ENCODE measurements around the gene HBA2.
"Not testable (repeated sequence)": the region's sequence is repeated elsewhere in the genome, so short reads cannot be mapped to it uniquely, and the experiment has no call there.

HBA2 gene

GRCh38 chr16:175011-175949, 2.6 kb downstream of the HBA2 start:
- DNase-seq (ENCODE audit: low spot score): peak; percentile 89

GRCh38 chr16:176006-176405, 3.3 kb downstream of the HBA2 start:
- DNase-seq (ENCODE audit: low spot score): not testable (repeated sequence)

DNA sequence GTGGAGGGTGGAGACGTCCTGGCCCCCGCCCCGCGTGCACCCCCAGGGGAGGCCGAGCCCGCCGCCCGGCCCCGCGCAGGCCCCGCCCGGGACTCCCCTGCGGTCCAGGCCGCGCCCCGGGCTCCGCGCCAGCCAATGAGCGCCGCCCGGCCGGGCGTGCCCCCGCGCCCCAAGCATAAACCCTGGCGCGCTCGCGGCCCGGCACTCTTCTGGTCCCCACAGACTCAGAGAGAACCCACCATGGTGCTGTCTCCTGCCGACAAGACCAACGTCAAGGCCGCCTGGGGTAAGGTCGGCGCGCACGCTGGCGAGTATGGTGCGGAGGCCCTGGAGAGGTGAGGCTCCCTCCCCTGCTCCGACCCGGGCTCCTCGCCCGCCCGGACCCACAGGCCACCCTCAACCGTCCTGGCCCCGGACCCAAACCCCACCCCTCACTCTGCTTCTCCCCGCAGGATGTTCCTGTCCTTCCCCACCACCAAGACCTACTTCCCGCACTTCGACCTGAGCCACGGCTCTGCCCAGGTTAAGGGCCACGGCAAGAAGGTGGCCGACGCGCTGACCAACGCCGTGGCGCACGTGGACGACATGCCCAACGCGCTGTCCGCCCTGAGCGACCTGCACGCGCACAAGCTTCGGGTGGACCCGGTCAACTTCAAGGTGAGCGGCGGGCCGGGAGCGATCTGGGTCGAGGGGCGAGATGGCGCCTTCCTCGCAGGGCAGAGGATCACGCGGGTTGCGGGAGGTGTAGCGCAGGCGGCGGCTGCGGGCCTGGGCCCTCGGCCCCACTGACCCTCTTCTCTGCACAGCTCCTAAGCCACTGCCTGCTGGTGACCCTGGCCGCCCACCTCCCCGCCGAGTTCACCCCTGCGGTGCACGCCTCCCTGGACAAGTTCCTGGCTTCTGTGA, 4.1 kb downstream of the HBA2 start, which contains the start of gene HBA1:
HBA1 (plus strand) TSS at position 204 of the 906 bp plus-strand sequence; CDS start at position 241, 37 bp downstream.
- DNase-seq (ENCODE audit: low spot score): not testable (repeated sequence)

GRCh38 chr16:177394-177822, 4.7 kb downstream of the HBA2 start:
- peak; percentile 70 for DNase-seq (ENCODE audit: low spot score)

DNA sequence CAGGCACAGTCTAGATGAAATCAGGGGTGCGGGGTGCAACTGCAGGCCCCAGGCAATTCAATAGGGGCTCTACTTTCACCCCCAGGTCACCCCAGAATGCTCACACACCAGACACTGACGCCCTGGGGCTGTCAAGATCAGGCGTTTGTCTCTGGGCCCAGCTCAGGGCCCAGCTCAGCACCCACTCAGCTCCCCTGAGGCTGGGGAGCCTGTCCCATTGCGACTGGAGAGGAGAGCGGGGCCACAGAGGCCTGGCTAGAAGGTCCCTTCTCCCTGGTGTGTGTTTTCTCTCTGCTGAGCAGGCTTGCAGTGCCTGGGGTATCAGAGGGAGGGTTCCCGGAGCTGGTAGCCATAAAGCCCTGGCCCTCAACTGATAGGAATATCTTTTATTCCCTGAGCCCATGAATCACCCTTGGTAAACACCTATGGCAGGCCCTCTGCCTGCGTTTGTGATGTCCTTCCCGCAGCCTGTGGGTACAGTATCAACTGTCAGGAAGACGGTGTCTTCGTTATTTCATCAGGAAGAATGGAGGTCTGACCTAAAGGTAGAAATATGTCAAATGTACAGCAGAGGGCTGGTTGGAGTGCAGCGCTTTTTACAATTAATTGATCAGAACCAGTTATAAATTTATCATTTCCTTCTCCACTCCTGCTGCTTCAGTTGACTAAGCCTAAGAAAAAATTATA, 5.4 kb downstream of the HBA2 start:
- DNase-seq (ENCODE audit: low spot score): peak; percentile 87

DNA sequence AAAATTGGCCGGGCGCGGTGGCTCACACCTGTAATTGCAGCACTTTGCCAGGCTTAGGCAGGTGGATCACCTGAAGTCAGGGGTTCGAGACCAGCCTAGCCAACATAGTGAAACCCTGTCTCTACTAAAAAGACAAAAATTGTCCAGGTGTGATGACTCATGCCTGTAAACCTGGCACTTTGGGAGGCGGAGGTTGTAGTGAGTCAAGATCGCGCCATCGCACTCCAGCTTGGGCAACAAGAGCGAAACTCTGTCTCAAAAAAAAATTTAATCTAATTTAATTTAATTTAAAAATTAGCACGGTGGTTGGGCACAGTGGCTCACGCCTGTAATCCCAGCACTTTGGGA, 6.0 kb downstream of the HBA2 start:
- peak; percentile 86 for DNase-seq (ENCODE audit: low spot score)

DNA sequence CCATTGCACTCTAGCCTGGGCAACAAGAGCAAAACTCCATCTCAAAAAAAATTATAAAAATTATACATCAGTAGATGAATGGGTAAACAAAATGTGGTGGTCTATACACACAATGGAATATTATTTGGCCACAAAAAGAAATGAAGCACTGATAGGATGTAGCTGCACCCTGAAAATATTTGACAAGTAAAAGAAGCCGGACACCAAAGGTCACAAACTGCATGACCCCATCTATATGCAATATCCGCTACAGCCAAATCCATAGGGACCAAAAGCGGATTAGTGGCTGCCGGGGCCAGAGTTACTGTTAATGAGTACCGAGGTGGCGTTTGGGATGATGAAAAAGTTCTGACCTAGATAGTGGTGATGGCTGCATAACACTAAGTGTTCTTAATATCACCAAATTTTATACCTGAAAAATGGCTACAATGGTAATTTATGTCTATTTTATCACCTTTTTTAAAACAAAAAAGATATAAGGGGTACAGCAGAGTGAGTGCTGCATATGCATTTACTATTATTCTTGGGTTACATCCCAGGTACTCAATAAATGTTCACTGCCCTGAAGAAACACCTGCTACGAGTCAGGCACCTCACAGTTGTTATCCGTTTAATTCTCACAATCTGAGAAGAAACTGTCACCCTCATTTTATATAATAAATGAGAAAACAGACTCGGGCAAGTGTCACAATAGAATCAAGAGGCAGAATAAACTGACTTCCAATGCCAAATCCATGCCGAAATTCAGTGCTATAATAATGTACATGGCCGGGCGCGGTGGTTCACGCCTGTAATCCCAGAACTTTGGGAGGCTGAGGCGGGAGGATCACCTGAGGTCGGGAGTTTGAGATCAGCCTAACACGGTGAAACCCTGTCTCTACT, 6.8 kb downstream of the HBA2 start:
- peak; percentile 89 for DNase-seq (ENCODE audit: low spot score)

DNA sequence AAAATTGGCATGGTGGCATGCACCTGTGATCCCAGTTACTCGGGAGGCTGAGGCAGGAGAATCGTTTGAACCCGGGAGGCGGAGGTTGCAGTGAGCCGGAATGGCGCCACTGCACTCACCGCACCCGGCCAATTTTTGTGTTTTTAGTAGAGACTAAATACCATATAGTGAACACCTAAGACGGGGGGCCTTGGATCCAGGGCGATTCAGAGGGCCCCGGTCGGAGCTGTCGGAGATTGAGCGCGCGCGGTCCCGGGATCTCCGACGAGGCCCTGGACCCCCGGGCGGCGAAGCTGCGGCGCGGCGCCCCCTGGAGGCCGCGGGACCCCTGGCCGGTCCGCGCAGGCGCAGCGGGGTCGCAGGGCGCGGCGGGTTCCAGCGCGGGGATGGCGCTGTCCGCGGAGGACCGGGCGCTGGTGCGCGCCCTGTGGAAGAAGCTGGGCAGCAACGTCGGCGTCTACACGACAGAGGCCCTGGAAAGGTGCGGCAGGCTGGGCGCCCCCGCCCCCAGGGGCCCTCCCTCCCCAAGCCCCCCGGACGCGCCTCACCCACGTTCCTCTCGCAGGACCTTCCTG, 7.5 kb downstream of the HBA2 start, which contains the start of gene HBQ1:
HBQ1 (plus strand) TSS at position 359 of the 575 bp plus-strand sequence; CDS start at position 387, 28 bp downstream.
- peak; percentile 82 for DNase-seq (ENCODE audit: low spot score)

DNA sequence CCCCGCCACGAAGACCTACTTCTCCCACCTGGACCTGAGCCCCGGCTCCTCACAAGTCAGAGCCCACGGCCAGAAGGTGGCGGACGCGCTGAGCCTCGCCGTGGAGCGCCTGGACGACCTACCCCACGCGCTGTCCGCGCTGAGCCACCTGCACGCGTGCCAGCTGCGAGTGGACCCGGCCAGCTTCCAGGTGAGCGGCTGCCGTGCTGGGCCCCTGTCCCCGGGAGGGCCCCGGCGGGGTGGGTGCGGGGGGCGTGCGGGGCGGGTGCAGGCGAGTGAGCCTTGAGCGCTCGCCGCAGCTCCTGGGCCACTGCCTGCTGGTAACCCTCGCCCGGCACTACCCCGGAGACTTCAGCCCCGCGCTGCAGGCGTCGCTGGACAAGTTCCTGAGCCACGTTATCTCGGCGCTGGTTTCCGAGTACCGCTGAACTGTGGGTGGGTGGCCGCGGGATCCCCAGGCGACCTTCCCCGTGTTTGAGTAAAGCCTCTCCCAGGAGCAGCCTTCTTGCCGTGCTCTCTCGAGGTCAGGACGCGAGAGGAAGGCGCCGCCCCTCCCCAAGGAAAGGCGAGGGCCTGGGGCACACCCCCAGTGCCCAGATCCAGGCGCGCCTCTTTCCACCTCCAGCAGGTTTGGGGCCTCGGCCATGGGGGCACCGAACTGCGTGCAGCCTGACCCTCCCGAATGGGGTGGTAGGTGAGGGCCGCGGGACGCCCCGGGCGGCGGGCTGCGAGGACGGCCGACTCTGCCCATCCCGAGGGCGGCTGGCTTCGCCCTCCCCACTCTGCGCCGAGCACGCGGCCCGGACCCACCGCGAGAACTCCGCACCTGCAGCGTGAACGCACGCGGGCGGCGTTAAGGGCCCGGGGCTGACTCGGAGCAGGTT, 8.2 kb downstream of the HBA2 start:
- DNase-seq (ENCODE audit: low spot score): peak; percentile 89

DNA sequence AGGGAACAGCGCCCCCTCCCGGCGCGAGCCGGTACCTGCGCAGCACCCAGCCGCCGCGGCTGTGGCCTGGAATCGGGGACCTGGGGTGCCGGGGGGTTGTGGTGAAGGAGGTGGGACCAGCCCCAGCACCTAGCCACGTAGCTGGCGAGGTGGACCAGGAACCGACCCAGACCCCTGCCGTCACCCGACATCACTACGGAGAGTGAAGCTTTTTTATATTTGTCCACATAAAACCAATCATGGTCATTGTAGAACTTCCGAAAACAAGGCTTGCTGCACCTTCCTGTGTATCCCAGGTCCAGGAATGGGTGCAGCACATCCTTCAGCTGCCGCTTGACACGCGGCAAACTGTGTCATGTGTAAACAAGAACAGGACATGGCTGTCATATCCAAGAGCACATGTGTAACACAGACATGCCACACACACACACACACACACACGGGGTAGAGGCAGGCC, 8.9 kb downstream of the HBA2 start:
- no peak for DNase-seq (ENCODE audit: low spot score)

GRCh38 chr16:183005-183404, 10.3 kb downstream of the HBA2 start:
- no peak for DNase-seq (ENCODE audit: low spot score)

- DNase-seq (ENCODE audit: low spot score): no peak
Observed at GRCh38 chr16:185213-185612, 12.5 kb downstream of the HBA2 start.

- no peak for DNase-seq (ENCODE audit: low spot score)
Observed at GRCh38 chr16:185691-186090, 13.0 kb downstream of the HBA2 start.

- no peak for DNase-seq (ENCODE audit: low spot score)
Observed at GRCh38 chr16:187330-187729, 14.7 kb downstream of the HBA2 start.

- peak; percentile 45 for DNase-seq (ENCODE audit: low spot score)
Observed at GRCh38 chr16:188674-189073, 16.0 kb downstream of the HBA2 start.

GRCh38 chr16:189604-190186, 17.0 kb downstream of the HBA2 start:
- DNase-seq (ENCODE audit: low spot score): no peak

- no peak for DNase-seq (ENCODE audit: low spot score)
Observed at GRCh38 chr16:191831-192230, 19.2 kb downstream of the HBA2 start.

GRCh38 chr16:192686-193085, 20.0 kb downstream of the HBA2 start:
- DNase-seq (ENCODE audit: low spot score): no peak

GRCh38 chr16:193441-193840, 20.8 kb downstream of the HBA2 start:
- DNase-seq (ENCODE audit: low spot score): no peak
